ENCODE data around the gene WDR89.
A peak's percentile ranks its signal among the peaks of the same experiment; 100 is the strongest.
"Not testable (repeated sequence)": the region's sequence is repeated elsewhere in the genome, so short reads cannot be mapped to it uniquely, and the experiment has no call there.

WDR89 gene

GRCh38 chr14:63641473-63642228 lies at the start of gene WDR89:
Gene WDR89, minus strand, starts transcription at chr14:63641871. Its CDS starts 41,929 bp downstream, at chr14:63599942.
- DNase-seq (ENCODE audit: low spot score), result peak; percentile 98

GRCh38 chr14:63689132-63689531 lies 47.5 kb upstream of the WDR89 start:
- no peak for DNase-seq (ENCODE audit: low spot score)

- DNase-seq (ENCODE audit: low spot score), result no peak
These were observed 45.3 kb upstream of the WDR89 start for GRCh38 chr14:63686926-63687325.

GRCh38 chr14:63685401-63685800 lies 43.7 kb upstream of the WDR89 start:
- DNase-seq (ENCODE audit: low spot score), result no peak

- no peak for DNase-seq (ENCODE audit: low spot score)
These were observed 41.3 kb upstream of the WDR89 start for GRCh38 chr14:63682727-63683593.

- DNase-seq (ENCODE audit: low spot score), result no peak
These were observed 36.9 kb upstream of the WDR89 start for GRCh38 chr14:63678536-63678935.

GRCh38 chr14:63677891-63678379 lies 36.3 kb upstream of the WDR89 start:
- DNase-seq (ENCODE audit: low spot score), result no peak

- DNase-seq (ENCODE audit: low spot score), result no peak
These were observed 34.9 kb upstream of the WDR89 start for GRCh38 chr14:63676615-63677014.

GRCh38 chr14:63673886-63674497 lies 32.3 kb upstream of the WDR89 start:
- no peak for DNase-seq (ENCODE audit: low spot score)

- no peak for DNase-seq (ENCODE audit: low spot score)
These were observed 31.6 kb upstream of the WDR89 start for GRCh38 chr14:63673255-63673654.

GRCh38 chr14:63672417-63673180 lies 30.9 kb upstream of the WDR89 start:
- DNase-seq (ENCODE audit: low spot score), result no peak

- no peak for DNase-seq (ENCODE audit: low spot score)
These were observed 30.3 kb upstream of the WDR89 start for GRCh38 chr14:63671987-63672386.

- DNase-seq (ENCODE audit: low spot score), result no peak
These were observed 29.0 kb upstream of the WDR89 start for GRCh38 chr14:63670692-63671091.

- DNase-seq (ENCODE audit: low spot score), result no peak
These were observed 24.7 kb upstream of the WDR89 start for GRCh38 chr14:63666335-63666734.

- no peak for DNase-seq (ENCODE audit: low spot score)
These were observed 22.0 kb upstream of the WDR89 start for GRCh38 chr14:63663428-63664341.

GRCh38 chr14:63662776-63663175 lies 21.1 kb upstream of the WDR89 start:
- no peak for DNase-seq (ENCODE audit: low spot score)

GRCh38 chr14:63661881-63662280 lies 20.2 kb upstream of the WDR89 start:
- not testable (repeated sequence) for DNase-seq (ENCODE audit: low spot score)

GRCh38 chr14:63659726-63660125 lies 18.1 kb upstream of the WDR89 start:
- DNase-seq (ENCODE audit: low spot score), result no peak

- no peak for DNase-seq (ENCODE audit: low spot score)
These were observed 14.5 kb upstream of the WDR89 start for GRCh38 chr14:63656194-63656593.

- DNase-seq (ENCODE audit: low spot score), result no peak
These were observed 13.3 kb upstream of the WDR89 start for GRCh38 chr14:63654936-63655335.

GRCh38 chr14:63654346-63654745 lies 12.7 kb upstream of the WDR89 start:
- no peak for DNase-seq (ENCODE audit: low spot score)
